HUES48 (cell line): ENCODE results near the gene LDLRAP1.

Experiments
- H3K27ac ChIP-seq: one replicate; pipeline ENCODE4 v1.7.0; 2013; ENCODE audit warnings: low read depth, low read length, inconsistent platforms
- H3K27me3 ChIP-seq: 2 replicates; pipeline ENCODE4 v1.6.1; 2013; ENCODE audit warnings: mild to moderate bottlenecking, low read length; ENCODE audit not compliant: control insufficient read depth, insufficient read depth
- H3K36me3 ChIP-seq: 2 replicates; pipeline ENCODE4 v1.6.1; 2013; ENCODE audit warnings: low read length; ENCODE audit not compliant: control insufficient read depth, insufficient read depth
- H3K4me1 ChIP-seq: 2 replicates; pipeline ENCODE4 v1.6.1; 2013; ENCODE audit warnings: mild to moderate bottlenecking, low read length; ENCODE audit not compliant: control insufficient read depth, insufficient read depth
- H3K4me3 ChIP-seq: 2 replicates; pipeline ENCODE4 v1.5.1; 2013; ENCODE audit warnings: mild to moderate bottlenecking, low read depth, low read length
- H3K9ac ChIP-seq: 2 replicates; pipeline ENCODE4 v1.6.1; 2013; ENCODE audit warnings: mild to moderate bottlenecking, low read depth, low read length, moderate library complexity
- H3K9me3 ChIP-seq: 2 replicates; pipeline ENCODE4 v1.6.1; 2013; ENCODE audit warnings: low read length; ENCODE audit not compliant: control insufficient read depth, insufficient read depth

The LDLRAP1 gene

DNA sequence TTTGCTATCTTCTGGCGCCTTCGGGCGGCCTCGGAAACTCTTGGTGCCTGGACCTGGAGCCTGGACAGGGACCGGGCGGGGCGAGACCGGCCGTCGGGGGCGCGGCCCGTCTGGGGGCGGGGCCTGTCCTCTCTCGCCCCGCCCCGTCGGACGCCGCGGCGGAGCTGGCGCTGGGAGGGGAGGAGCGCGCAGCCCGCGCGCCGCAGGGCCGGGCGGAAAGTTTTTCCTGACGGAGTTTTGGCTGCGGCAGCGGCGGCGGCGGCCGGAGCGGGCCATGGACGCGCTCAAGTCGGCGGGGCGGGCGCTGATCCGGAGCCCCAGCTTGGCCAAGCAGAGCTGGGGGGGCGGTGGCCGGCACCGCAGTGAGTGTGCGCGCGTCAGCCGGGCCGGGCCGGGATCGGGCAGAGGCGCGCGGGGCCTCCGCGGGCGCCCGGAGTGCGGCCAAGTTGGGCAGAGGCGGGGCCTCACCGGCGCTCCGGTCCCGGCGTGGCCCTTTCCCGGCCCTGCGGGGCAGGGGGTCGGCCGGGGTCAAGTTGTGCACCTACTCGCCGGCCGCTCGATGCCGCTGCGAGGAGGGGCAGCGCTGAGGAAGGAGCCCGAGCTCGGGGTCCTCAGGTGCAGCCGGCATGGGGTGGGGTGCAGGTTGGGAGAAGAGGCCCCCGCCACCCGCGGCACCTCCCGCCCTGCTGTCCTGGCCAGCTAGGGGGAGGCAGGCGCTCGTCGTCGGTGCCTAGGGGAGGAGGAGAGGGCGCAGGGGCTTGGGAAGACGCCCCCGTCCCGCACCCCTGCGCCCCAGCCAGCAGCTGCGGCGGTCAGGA is at the start of gene LDLRAP1:
LDLRAP1 (plus strand) TSS at position 182 of the 818 bp plus-strand sequence; CDS start at position 275, 93 bp downstream.
- Histone ChIP-seq H3K4me3 (peak within 1 kb of the TSS; percentile 83), H3K36me3 (no peaks in the 10 kb centered on the region), H3K9ac (peak within 1 kb of the TSS; percentile 56; the same call in 1 of the 2 replicates), H3K27ac (peak within 1 kb of the TSS; percentile 64), H3K4me1 (peaks cover 6% of the 10 kb centered on the region; the same call in 1 of the 2 replicates), H3K9me3 (no peaks in the 10 kb centered on the region), H3K27me3 (peaks cover 3% of the 10 kb centered on the region; the same call in 1 of the 2 replicates)

GRCh38 chr1:25494952-25495351 is 48.5 kb upstream of the LDLRAP1 start:
- H3K27me3 ChIP-seq, result no peaks in the 10 kb centered on the region
- peaks cover 36% of the 10 kb centered on the region for H3K36me3 ChIP-seq
- H3K9ac ChIP-seq, result no peak overlapping the region
- no peaks in the 10 kb centered on the region for H3K4me1 ChIP-seq
- H3K27ac ChIP-seq, result peak overlapping the region; percentile 30
- no peak overlapping the region for H3K4me3 ChIP-seq
- H3K9me3 ChIP-seq, result no peaks in the 10 kb centered on the region

GRCh38 chr1:25500694-25501093 is 42.7 kb upstream of the LDLRAP1 start:
- H3K9ac ChIP-seq, result no peak overlapping the region
- H3K4me1 ChIP-seq, result peaks cover 17% of the 10 kb centered on the region
- no peaks in the 10 kb centered on the region for H3K9me3 ChIP-seq
- no peaks in the 10 kb centered on the region for H3K27me3 ChIP-seq
- H3K36me3 ChIP-seq, result peaks cover 16% of the 10 kb centered on the region; the same call in 1 of the 2 replicates
- H3K4me3 ChIP-seq, result no peak overlapping the region
- no peak overlapping the region for H3K27ac ChIP-seq

DNA sequence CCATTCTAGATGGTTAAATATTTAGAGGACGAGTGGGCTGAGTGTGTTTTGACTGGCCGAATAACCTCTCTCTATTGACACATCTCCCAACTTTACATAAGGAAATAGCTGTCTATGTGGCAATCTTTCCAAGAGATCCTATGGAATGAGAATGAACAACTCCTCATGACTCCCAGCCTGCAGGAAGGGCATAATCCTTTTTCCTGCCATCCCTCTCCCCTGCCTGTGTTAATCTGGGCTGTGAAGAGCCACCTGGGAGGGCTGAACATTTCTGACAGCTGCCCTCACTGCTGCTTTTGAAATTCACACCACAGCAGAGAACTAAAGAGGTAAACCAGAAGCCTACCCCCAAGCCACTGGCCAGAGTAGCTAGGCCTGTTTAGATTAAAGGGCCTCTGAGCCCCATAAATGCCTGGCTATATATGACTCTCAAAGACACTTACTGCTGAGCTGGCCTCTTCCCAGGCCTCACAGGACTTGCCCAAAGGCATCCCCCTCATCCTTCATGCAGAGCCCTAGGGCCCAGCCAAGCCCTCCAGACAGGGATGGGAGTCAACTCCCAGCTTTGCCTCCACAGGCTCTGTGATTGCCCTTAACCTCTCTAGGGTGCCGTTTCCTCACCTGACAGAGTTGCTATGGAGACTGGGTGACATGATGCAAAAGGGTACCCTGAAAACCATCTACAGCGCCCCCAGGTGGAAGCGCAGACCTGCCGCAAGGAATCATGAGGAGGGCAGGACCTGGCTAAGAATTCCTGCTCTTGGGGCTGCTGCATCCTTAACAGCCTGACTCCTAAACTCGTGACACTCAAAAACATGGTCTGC is 42.0 kb upstream of the LDLRAP1 start:
- no peak overlapping the region for H3K9ac ChIP-seq
- H3K27ac ChIP-seq, result no peak overlapping the region
- H3K4me3 ChIP-seq, result no peak overlapping the region
- H3K9me3 ChIP-seq, result no peaks in the 10 kb centered on the region
- H3K36me3 ChIP-seq, result peaks cover 16% of the 10 kb centered on the region; the same call in 1 of the 2 replicates
- H3K27me3 ChIP-seq, result no peaks in the 10 kb centered on the region
- H3K4me1 ChIP-seq, result peaks cover 25% of the 10 kb centered on the region

DNA sequence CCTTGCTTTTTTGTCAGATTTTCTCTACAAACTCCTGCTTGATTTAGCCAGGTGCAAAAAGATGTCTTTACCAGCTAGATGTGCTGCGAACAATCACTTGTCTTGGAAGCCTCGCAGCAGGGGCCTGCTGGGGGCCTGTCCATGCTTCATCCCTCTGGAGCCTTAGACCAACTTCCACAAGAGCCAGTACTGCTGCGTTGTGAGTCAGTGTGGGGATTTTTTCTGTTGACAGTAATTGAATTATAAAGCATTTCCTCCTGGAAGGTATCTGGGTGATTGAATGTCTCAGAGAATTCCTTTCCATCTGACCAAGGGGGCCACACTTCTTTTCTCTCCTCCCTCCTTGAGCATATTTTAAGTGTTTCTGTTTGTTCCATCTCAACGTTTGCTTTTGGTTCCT is 40.4 kb upstream of the LDLRAP1 start:
- Histone ChIP-seq H3K27ac (peak overlapping the region; percentile 53), H3K9me3 (no peaks in the 10 kb centered on the region), H3K4me3 (no peak overlapping the region), H3K36me3 (peaks cover 10% of the 10 kb centered on the region; the same call in 1 of the 2 replicates), H3K4me1 (peaks cover 26% of the 10 kb centered on the region), H3K27me3 (no peaks in the 10 kb centered on the region), H3K9ac (no peak overlapping the region)

DNA sequence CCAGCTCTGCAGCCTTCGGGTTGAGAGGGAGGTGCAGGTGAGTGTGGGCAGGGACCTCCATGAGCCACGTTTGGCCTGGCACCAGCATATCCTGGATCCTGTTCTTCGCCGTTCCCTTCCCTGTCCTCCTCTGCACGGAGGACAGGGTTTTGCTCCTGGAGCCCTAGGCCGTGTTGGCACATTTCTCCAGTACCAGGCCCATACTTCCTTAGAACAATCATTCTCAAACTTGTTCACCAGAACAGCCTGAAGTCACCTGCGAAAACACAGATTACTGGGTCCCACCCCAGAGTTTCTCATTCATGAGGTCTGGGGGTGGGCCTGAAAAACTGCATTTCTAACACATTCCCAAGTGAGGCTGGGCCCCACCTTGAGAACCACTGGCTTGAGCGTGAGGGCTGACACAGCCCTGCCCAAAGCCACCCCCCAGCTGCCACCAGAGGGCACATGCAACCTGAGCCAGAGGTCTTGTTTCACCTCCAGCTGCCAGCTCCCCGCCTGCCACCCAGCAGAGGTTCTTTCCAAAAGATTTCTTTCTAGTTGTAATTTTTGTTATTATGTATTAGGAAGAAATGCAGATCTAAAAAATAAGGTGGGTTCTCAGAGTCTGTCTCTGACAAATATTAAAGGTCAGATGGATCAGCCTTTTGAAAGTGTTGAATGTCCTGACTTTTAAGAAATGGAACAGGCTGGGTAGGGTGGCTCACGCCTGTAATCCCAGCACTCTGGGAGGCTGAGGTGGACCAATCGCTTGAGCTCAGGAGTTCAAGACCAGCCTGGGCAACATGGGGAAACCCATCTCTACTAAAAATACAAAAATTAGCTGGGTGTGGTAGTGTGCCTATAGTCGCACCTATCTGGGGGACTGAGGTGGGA is 39.6 kb upstream of the LDLRAP1 start:
- no peak overlapping the region for H3K9ac ChIP-seq
- peaks cover 3% of the 10 kb centered on the region; the same call in 1 of the 2 replicates for H3K36me3 ChIP-seq
- peak overlapping the region; percentile 53 for H3K27ac ChIP-seq
- H3K9me3 ChIP-seq, result no peaks in the 10 kb centered on the region
- no peak overlapping the region for H3K4me3 ChIP-seq
- H3K27me3 ChIP-seq, result no peaks in the 10 kb centered on the region
- peaks cover 26% of the 10 kb centered on the region for H3K4me1 ChIP-seq

GRCh38 chr1:25504706-25505595 is 38.5 kb upstream of the LDLRAP1 start:
- H3K9ac ChIP-seq, result no peak overlapping the region
- no peaks in the 10 kb centered on the region for H3K27me3 ChIP-seq
- H3K36me3 ChIP-seq, result no peaks in the 10 kb centered on the region
- no peaks in the 10 kb centered on the region for H3K9me3 ChIP-seq
- peak overlapping the region; percentile 22 for H3K27ac ChIP-seq
- H3K4me3 ChIP-seq, result no peak overlapping the region
- peaks cover 26% of the 10 kb centered on the region for H3K4me1 ChIP-seq

- Histone ChIP-seq H3K36me3 (no peaks in the 10 kb centered on the region), H3K4me3 (0 out of 2 replicates have a peak overlapping the region, but pooled peaks have one; percentile 32), H3K4me1 (peaks cover 26% of the 10 kb centered on the region), H3K9me3 (no peaks in the 10 kb centered on the region), H3K9ac (peak overlapping the region; percentile 5; the same call in 1 of the 2 replicates), H3K27ac (no peak overlapping the region), H3K27me3 (no peaks in the 10 kb centered on the region)
Observed at GRCh38 chr1:25505656-25506385, 37.6 kb upstream of the LDLRAP1 start.
